Right lobe of liver (tissue), 6 donors: ENCODE data around the gene ERGIC1. TPM values are rescaled to one million over a fixed set of nuclear protein-coding genes. Genes with fewer than 3 reads are reported as not detected.

Source experiments
- ATAC-seq, 4 donors: fragments of 200-7000 bp; cut with Tn5 transposase; one replicate each; pipeline ENCODE4 v1.9.1; 2020; ENCODE audit warnings: mild to moderate bottlenecking in 4 of 4, moderate library complexity in 4 of 4
- DNase-seq, 3 donors: peaks; one replicate each; pipeline ENCODE4 v3.0.0-alpha.2; 2020
- H3K27ac ChIP-seq, 3 donors: fragments of 200-600 bp; one replicate each; pipeline ENCODE4 v1.8.0; 2022
- H3K27me3 ChIP-seq, 2 donors: fragments of 200-600 bp; one replicate each; pipeline ENCODE4 v1.8.0; 2022
- H3K36me3 ChIP-seq, 4 donors: fragments of 200-600 bp; sonication (generic) in 1 of 4; one replicate each; pipeline versions ENCODE4 v1.5.1 to v1.8.0; 2017 to 2022; ENCODE audit warnings: control low read depth in 1 of 4
- H3K4me1 ChIP-seq, 4 donors: fragments of 200-600 bp; sonication (generic) in 1 of 4; one replicate each; pipeline versions ENCODE4 v1.5.1 to v1.8.0; 2017 to 2022; ENCODE audit warnings: control low read depth in 1 of 4
- H3K4me3 ChIP-seq, 3 donors: fragments of 200-600 bp; one replicate each; pipeline ENCODE4 v1.8.0; 2022
- H3K9me3 ChIP-seq, 4 donors: fragments of 200-600 bp; sonication (generic) in 1 of 4; one replicate each; pipeline versions ENCODE4 v1.5.1 to v1.8.0; 2017 to 2022; ENCODE audit warnings: control low read depth in 1 of 4
- CTCF ChIP-seq, 4 donors: fragments of 200-600 bp in 3 of 4; fragments of 450-650 bp in 1 of 4; IDR thresholded peaks; one replicate each; pipeline versions ENCODE4 v1.5.1 to v1.8.0; 2016 to 2022; ENCODE audit warnings: antibody characterized with exemption in 4 of 4, mild to moderate bottlenecking in 2 of 4
- POLR2A ChIP-seq: fragments of 450-650 bp; IDR thresholded peaks from one replicate; pipeline ENCODE4 v1.6.1; 2017; ENCODE audit warnings: antibody characterized with exemption, mild to moderate bottlenecking
- WGBS: methylation state at CpG from one replicate; pipeline ENCODE4 v1.1.6; 2018; ENCODE audit warnings: low coverage, low lambda C conversion rate; ENCODE audit not compliant: insufficient coverage; ENCODE audit errors: missing lambda C conversion rate; 5-methylcytosine and 5-hydroxymethylcytosine counted together
- intact Hi-C, 2 donors: fragments of 100-400 bp; cut with DNase I; formaldehyde crosslinking; loops; one replicate each; pipeline versions ENCODE4 v1.11.2 to v1.14.1; 2022
- total RNA-seq, 6 experiments: library from RNA; depleted of rRNA in 2 of 6; stranded (reverse); fragments of >200 nt in 2 of 6; fragmentation: NEBNext Ultra II Directional in 3 of 6; extraction: Animal tissue kit (Norgen Biotek cat#: 25700) in 3 of 6; gene quantifications; one replicate each; pipeline versions ENCODE4 v1.1.0 to v1.2.4, GENCODE V29; 2016 to 2023
- donor health status: DM: no; HTN: yes; CAD: no.
- donor health status: DM: no; HTN: no; CAD: no.
- donor health status: DM: no; HTN: no; CAD: no.
- donor health status: DM: no; HTN: yes; CAD: no.
- donor health status: DM: no; HTN: yes; CAD: no.

Gene ERGIC1
- total RNA-seq, 6 experiments from 2014 or later: 103 to 264 (median 154) TPM

- intact Hi-C loops: no loop called here
- peaks cover 0 to under 1% (median 0%) of the 10 kb centered on the region in 4 donors for H3K4me1 ChIP-seq
- ATAC-seq (peak in 1 of 4 donors; percentile 4), DNase-seq (no peak)
- no peaks in the 10 kb centered on the region for H3K36me3 ChIP-seq
- H3K27ac ChIP-seq: peak overlapping the region in 1 of 3 donors; percentile 40
- no peak overlapping the region for H3K4me3 ChIP-seq
- no peak for TF ChIP-seq POLR2A
- TF ChIP-seq CTCF (IDR thresholded peaks at IDR 0.05): no peak
- 77% methylated on average over 7 of the region's 9 CpGs for whole genome bisulfite sequencing
- H3K27me3 ChIP-seq: no peaks in the 10 kb centered on the region
- H3K9me3 ChIP-seq: no peaks in the 10 kb centered on the region
Observed at GRCh38 chr5:172877466-172878260, 43.6 kb downstream of the ERGIC1 start.

GRCh38 chr5:172878585-172878932, 44.5 kb downstream of the ERGIC1 start:
- intact Hi-C loops: no loop called here
- DNase-seq (no peak), ATAC-seq (no peak)
- no peaks in the 10 kb centered on the region for H3K36me3 ChIP-seq
- H3K27me3 ChIP-seq: no peaks in the 10 kb centered on the region
- TF ChIP-seq POLR2A (no peak), CTCF (IDR thresholded peaks at IDR 0.05) (no peak)
- H3K4me1 ChIP-seq: no peaks in the 10 kb centered on the region
- H3K9me3 ChIP-seq: no peaks in the 10 kb centered on the region
- no peak overlapping the region for H3K4me3 ChIP-seq
- peak overlapping the region in 2 of 3 donors; percentile 29 to 40 for H3K27ac ChIP-seq
- WGBS: 100% methylated on average over 3 of the region's 9 CpGs

- intact Hi-C loops: no loop called here
Observed at GRCh38 chr5:172878933-172879752, 45.1 kb downstream of the ERGIC1 start.

More at GRCh38 chr5:172878933-172879752, 45.1 kb downstream of the ERGIC1 start:
- Histone ChIP-seq H3K9me3 (no peaks in the 10 kb centered on the region), H3K36me3 (no peaks in the 10 kb centered on the region), H3K27me3 (no peaks in the 10 kb centered on the region), H3K4me3 (no peak overlapping the region), H3K4me1 (no peaks in the 10 kb centered on the region), H3K27ac (peak overlapping the region in 2 of 3 donors; percentile 29 to 40)
- TF ChIP-seq CTCF (IDR thresholded peaks at IDR 0.05): no peak
- TF ChIP-seq POLR2A: no peak
- 85% methylated on average over 14 of the region's 20 CpGs for WGBS
- peak; percentile 34 to 64 (median 42) for ATAC-seq
- no peak for DNase-seq
